HCT116 (cell line): ENCODE data around the gene ACTG1. TPM values are rescaled to one million over a fixed set of nuclear protein-coding genes. Genes with fewer than 3 reads are reported as not detected.

Experiments used
- ATAC-seq: fragments of 200-7000 bp; cut with Tn5 transposase; 2 replicates; pipeline ENCODE4 v1.9.1; 2020; ENCODE audit warnings: mild to moderate bottlenecking, moderate library complexity
- BruUV-seq: library from RNA; stranded (reverse); fragments of 400-500 nt; replicated peaks from 2 replicates; lab custom pipeline; 2021; lab: Mats Ljungman, UMichigan
- CTCF ChIA-PET: fragments of 300-600 bp; sonication (Branson Sonifier 250); formaldehyde crosslinking; loops from one replicate; lab custom pipeline; 2021; ENCODE audit warnings: antibody characterized with exemption; lab: Charles Lee
- POLR2A ChIA-PET: fragments of 300-600, 350-600 bp; sonication (Branson Sonifier 250); formaldehyde crosslinking; loops from one replicate; lab custom pipeline; 2021; ENCODE audit warnings: antibody characterized with exemption; lab: Charles Lee
- RAD21 ChIA-PET, 2 experiments: fragments of 300-600 bp; sonication (Branson Sonifier 250); formaldehyde crosslinking; loops; one replicate each; lab custom pipeline; 2023; ENCODE audit warnings: low total read pairs in 2 of 2; ENCODE audit not compliant: uncharacterized antibody in 2 of 2, unreplicated experiment in 2 of 2, low non-redundant PET in 1 of 2; lab: Charles Lee
- DNase-seq: peaks from one replicate; pipeline ENCODE4 v3.0.0-alpha.2; 2010; ENCODE audit warnings: low read depth, low spot score
- H2AFZ ChIP-seq: fragments of 200-600 bp; shearing (Covaris generic), sonication (generic); 2 replicates; pipeline ENCODE4 v1.6.1; 2017; ENCODE audit warnings: low read depth, mixed run types, mixed read lengths, antibody characterized with exemption, low read length; ENCODE audit not compliant: poor library complexity, severe bottlenecking
- H3K27ac ChIP-seq: 2 replicates; pipeline ENCODE4 v1.5.1; 2012; ENCODE audit warnings: low read depth, low read length
- H3K27me3 ChIP-seq: fragments of 200-600 bp; sonication (generic); 2 replicates; pipeline ENCODE4 v1.6.1; 2016; ENCODE audit warnings: mixed run types, low read length, mixed read lengths; ENCODE audit not compliant: insufficient read depth
- H3K36me3 ChIP-seq, 2 experiments: fragments of 200-500 bp in 1 of 2; fragments of 200-600 bp in 1 of 2; sonication (Bioruptor generic) in 1 of 2; sonication (generic) in 1 of 2; 2 replicates each; pipeline versions ENCODE4 v1.5.1 to v1.6.1; 2014 to 2016; ENCODE audit warnings: low read length in 2 of 2, inconsistent platforms in 1 of 2, mixed read lengths in 1 of 2, mixed run types in 1 of 2; ENCODE audit not compliant: insufficient read depth in 2 of 2, control insufficient read depth in 1 of 2
- H3K4me1 ChIP-seq, 2 experiments: fragments of 200-600 bp in 1 of 2; sonication (generic) in 1 of 2; 2 replicates each; pipeline versions ENCODE4 v1.5.1 to v1.6.1; 2012 to 2017; ENCODE audit warnings: low read length in 2 of 2, inconsistent platforms in 1 of 2, mild to moderate bottlenecking in 1 of 2, mixed read lengths in 1 of 2, mixed run types in 1 of 2, moderate library complexity in 1 of 2; ENCODE audit not compliant: insufficient read depth in 2 of 2, control insufficient read depth in 1 of 2
- H3K4me2 ChIP-seq: fragments of 200-600 bp; sonication (generic); 2 replicates; pipeline ENCODE4 v1.6.1; 2017; ENCODE audit warnings: mixed run types, low read length, mixed read lengths
- H3K4me3 ChIP-seq, 2 experiments: fragments of 200-600 bp in 1 of 2; sonication (generic) in 1 of 2; replicated peaks in 1 of 2; 2 replicates each; pipeline ENCODE4 v1.5.1; 2011 to 2016; ENCODE audit warnings: low read length in 2 of 2, control low read depth in 1 of 2, low read depth in 1 of 2, mild to moderate bottlenecking in 1 of 2, mixed read lengths in 1 of 2, mixed run types in 1 of 2
- H3K79me2 ChIP-seq: fragments of 200-600 bp; sonication (generic); 2 replicates; pipeline ENCODE4 v1.6.1; 2017; ENCODE audit warnings: mild to moderate bottlenecking, mixed run types, low read length, moderate library complexity, mixed read lengths; ENCODE audit not compliant: insufficient read depth
- H3K9ac ChIP-seq: fragments of 200-600 bp; sonication (generic); 2 replicates; pipeline ENCODE4 v1.6.1; 2016; ENCODE audit warnings: low read length, mixed read lengths
- H3K9me2 ChIP-seq: fragments of 200-600 bp; sonication (generic), shearing (Covaris generic); 2 replicates; pipeline ENCODE4 v1.6.1; 2017; ENCODE audit warnings: mixed run types, mild to moderate bottlenecking, moderate library complexity; ENCODE audit not compliant: insufficient read depth
- H3K9me3 ChIP-seq, 2 experiments: fragments of 200-500 bp in 1 of 2; fragments of 200-600 bp in 1 of 2; sonication (Bioruptor generic) in 1 of 2; sonication (generic) in 1 of 2; 2 replicates each; pipeline ENCODE4 v1.6.1; 2014 to 2017; ENCODE audit warnings: low read length in 2 of 2, mixed read lengths in 2 of 2, inconsistent platforms in 1 of 2, low read depth in 1 of 2, mild to moderate bottlenecking in 1 of 2, mixed run types in 1 of 2, moderate library complexity in 1 of 2; ENCODE audit not compliant: control insufficient read depth in 1 of 2, insufficient read depth in 1 of 2
- H4K20me1 ChIP-seq: fragments of 200-600 bp; sonication (generic), shearing (Covaris generic); 2 replicates; pipeline ENCODE4 v1.6.1; 2017; ENCODE audit warnings: mixed run types, mild to moderate bottlenecking, moderate library complexity; ENCODE audit not compliant: insufficient read depth
- POLR2AphosphoS5 ChIP-seq: IDR thresholded peaks from 2 replicates; pipeline ENCODE4 v1.6.1; 2011; ENCODE audit warnings: mild to moderate bottlenecking, low read depth, low read length, moderate library complexity
- SP1 ChIP-seq: IDR thresholded peaks from 2 replicates; pipeline ENCODE4 v1.6.1; 2012; ENCODE audit warnings: low read depth
- intact Hi-C: fragments of 100-400 bp; cut with micrococcal nuclease; formaldehyde crosslinking; loops from 2 replicates; pipeline ENCODE4 v1.10.0; 2022
- total RNA-seq: library from RNA; stranded (reverse); gene quantifications from one replicate; pipeline ENCODE4 v1.2.1, GENCODE V29; 2021; ENCODE audit not compliant: unreplicated experiment
- TF ChIP-seq, protein P1 (sequence below): IDR thresholded peaks from 2 replicates; pipeline ENCODE4 v1.6.1; 2012; ENCODE audit warnings: low read depth

ACTG1 gene
- total RNA-seq, 1 experiment from 2014 or later = 6,223 TPM

- no peak for DNase-seq
- TF ChIP-seq POLR2AphosphoS5 (no peak), SP1 (no peak)
- TF ChIP-seq, protein P1, sequence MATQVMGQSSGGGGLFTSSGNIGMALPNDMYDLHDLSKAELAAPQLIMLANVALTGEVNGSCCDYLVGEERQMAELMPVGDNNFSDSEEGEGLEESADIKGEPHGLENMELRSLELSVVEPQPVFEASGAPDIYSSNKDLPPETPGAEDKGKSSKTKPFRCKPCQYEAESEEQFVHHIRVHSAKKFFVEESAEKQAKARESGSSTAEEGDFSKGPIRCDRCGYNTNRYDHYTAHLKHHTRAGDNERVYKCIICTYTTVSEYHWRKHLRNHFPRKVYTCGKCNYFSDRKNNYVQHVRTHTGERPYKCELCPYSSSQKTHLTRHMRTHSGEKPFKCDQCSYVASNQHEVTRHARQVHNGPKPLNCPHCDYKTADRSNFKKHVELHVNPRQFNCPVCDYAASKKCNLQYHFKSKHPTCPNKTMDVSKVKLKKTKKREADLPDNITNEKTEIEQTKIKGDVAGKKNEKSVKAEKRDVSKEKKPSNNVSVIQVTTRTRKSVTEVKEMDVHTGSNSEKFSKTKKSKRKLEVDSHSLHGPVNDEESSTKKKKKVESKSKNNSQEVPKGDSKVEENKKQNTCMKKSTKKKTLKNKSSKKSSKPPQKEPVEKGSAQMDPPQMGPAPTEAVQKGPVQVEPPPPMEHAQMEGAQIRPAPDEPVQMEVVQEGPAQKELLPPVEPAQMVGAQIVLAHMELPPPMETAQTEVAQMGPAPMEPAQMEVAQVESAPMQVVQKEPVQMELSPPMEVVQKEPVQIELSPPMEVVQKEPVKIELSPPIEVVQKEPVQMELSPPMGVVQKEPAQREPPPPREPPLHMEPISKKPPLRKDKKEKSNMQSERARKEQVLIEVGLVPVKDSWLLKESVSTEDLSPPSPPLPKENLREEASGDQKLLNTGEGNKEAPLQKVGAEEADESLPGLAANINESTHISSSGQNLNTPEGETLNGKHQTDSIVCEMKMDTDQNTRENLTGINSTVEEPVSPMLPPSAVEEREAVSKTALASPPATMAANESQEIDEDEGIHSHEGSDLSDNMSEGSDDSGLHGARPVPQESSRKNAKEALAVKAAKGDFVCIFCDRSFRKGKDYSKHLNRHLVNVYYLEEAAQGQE = no peak
- TF ChIP-seq, all 23 proteins: peak for 0
- H2AFZ ChIP-seq = no peak overlapping the region
- H4K20me1 ChIP-seq = no peaks in the 10 kb centered on the region
- H3K4me2 ChIP-seq = peak overlapping the region; percentile 39
- H3K9ac ChIP-seq = 0 out of 2 replicates have a peak overlapping the region, but pooled peaks have one; percentile 14
- H3K9me3 ChIP-seq = no peaks in the 10 kb centered on the region
- ChIA-PET CTCF (interaction anchor here (1.0 to 1.2 kb wide), 2 partner anchors 39 to 188 kb away, joined by 3 to 5 read pairs; no protein-coding TSS in a partner anchor), POLR2A (no interaction called here), RAD21 (interaction anchor here in 1 of 2 experiments (0.6 kb wide), 1 partner anchor 78 kb away, joined by 3 read pairs; no protein-coding TSS in a partner anchor)
- H3K4me1 ChIP-seq = peaks cover 6 to 23% of the 10 kb centered on the region in 2 experiments
- H3K4me3 ChIP-seq = no peak overlapping the region
- no peak overlapping the region for H3K27ac ChIP-seq
- no peaks in the 10 kb centered on the region for H3K27me3 ChIP-seq
- no peaks in the 10 kb centered on the region for H3K36me3 ChIP-seq
- no peaks in the 10 kb centered on the region for H3K9me2 ChIP-seq
- no TSS peak for BruUV-seq
- H3K79me2 ChIP-seq = no peaks in the 10 kb centered on the region
- intact Hi-C loops = no loop called here
- no peak for ATAC-seq
Observed at GRCh38 chr17:81479175-81480071, 33.2 kb downstream of the ACTG1 start.
